8988T (cell line): ENCODE results near the gene ADIRF.
"Not testable (repeated sequence)": the region's sequence is repeated elsewhere in the genome, so short reads cannot be mapped to it uniquely, and the experiment has no call there.

Source experiments
- DNase-seq: peaks from one replicate; pipeline ENCODE4 v3.0.0; 2011

ADIRF gene

GRCh38 chr10:86946213-86947155 lies 21.8 kb upstream of the ADIRF start:
- no peak for DNase-seq

GRCh38 chr10:86947806-86948205 lies 20.5 kb upstream of the ADIRF start:
- DNase-seq: not testable (repeated sequence)

GRCh38 chr10:86950349-86950748 lies 17.9 kb upstream of the ADIRF start:
- no peak for DNase-seq

GRCh38 chr10:86951184-86951761 lies 17.0 kb upstream of the ADIRF start:
- DNase-seq: no peak

- no peak for DNase-seq
These were observed 16.2 kb upstream of the ADIRF start for GRCh38 chr10:86952106-86952505.

- DNase-seq: not testable (repeated sequence)
These were observed 15.6 kb upstream of the ADIRF start for GRCh38 chr10:86952697-86953096.

- DNase-seq: no peak
These were observed 14.3 kb upstream of the ADIRF start for GRCh38 chr10:86953747-86954680.

GRCh38 chr10:86954681-86955500 lies 13.4 kb upstream of the ADIRF start:
- no peak for DNase-seq

- DNase-seq: no peak
These were observed 12.6 kb upstream of the ADIRF start for GRCh38 chr10:86955501-86956194.

GRCh38 chr10:86956195-86956847 lies 12.0 kb upstream of the ADIRF start:
- no peak for DNase-seq

GRCh38 chr10:86956848-86957448 lies 11.3 kb upstream of the ADIRF start:
- DNase-seq: no peak

GRCh38 chr10:86957471-86958115 lies 10.7 kb upstream of the ADIRF start, which contains the start of gene MMRN2:
TSS of gene MMRN2 (minus strand) at chr10:86957615. CDS start at chr10:86957541, 74 bp downstream.
- DNase-seq: no peak

GRCh38 chr10:86958116-86958900 lies 10.0 kb upstream of the ADIRF start, which contains the start of gene SNCG:
TSS of gene SNCG (plus strand) at chr10:86958599. CDS start at chr10:86958698, 99 bp downstream.
- no peak for DNase-seq

- DNase-seq: no peak
These were observed 9.2 kb upstream of the ADIRF start for GRCh38 chr10:86958901-86959736.

- no peak for DNase-seq
These were observed 8.6 kb upstream of the ADIRF start for GRCh38 chr10:86959737-86960002.

GRCh38 chr10:86960003-86960862 lies 8.0 kb upstream of the ADIRF start:
- peak; percentile 86 for DNase-seq

- no peak for DNase-seq
These were observed 7.3 kb upstream of the ADIRF start for GRCh38 chr10:86960863-86961434.
